K562 (cell line): ENCODE measurements around the gene DNAJB7. TPM values are rescaled to one million over a fixed set of nuclear protein-coding genes. Genes with fewer than 3 reads are reported as not detected.

ENCODE experiments used
- BDP1 ChIP-seq: IDR thresholded peaks from 3 replicates; pipeline ENCODE4 v1.6.1; 2011; ENCODE audit not compliant: insufficient read length, insufficient read depth
- BHLHE40 ChIP-seq: IDR thresholded peaks from 2 replicates; pipeline ENCODE4 v1.6.1; 2011; ENCODE audit warnings: low read length, improper control_type of control experiment
- BRCA1 ChIP-seq, 2 experiments: fragments of 450-650 bp in 1 of 2; sonication (generic) in 1 of 2; formaldehyde crosslinking in 1 of 2; IDR thresholded peaks; 2 replicates each; pipeline versions ENCODE4 v1.5.0 to v1.6.1; 2017 to 2020; ENCODE audit warnings: mild to moderate bottlenecking in 1 of 2, missing genetic modification reagents in 1 of 2
- DACH1 ChIP-seq: fragments of 450-650 bp; IDR thresholded peaks from 2 replicates; pipeline ENCODE4 v1.6.1; 2018; ENCODE audit not compliant: partially characterized antibody
- ETV1 ChIP-seq: fragments of 450-650 bp; conservative IDR thresholded peaks from 2 replicates; pipeline ENCODE4 v1.6.1; 2016; ENCODE audit warnings: missing genetic modification characterization, control low read depth, low read depth, missing compliant biosample characterization
- GABPB1 ChIP-seq: sonication (generic); formaldehyde crosslinking; IDR thresholded peaks from 2 replicates; pipeline ENCODE4 v1.8.0; 2022; ENCODE audit warnings: mild to moderate bottlenecking, missing genetic modification reagents
- GTF2E2 ChIP-seq: fragments of 200-800 bp; sonication (Bioruptor generic); IDR thresholded peaks from 2 replicates; pipeline ENCODE4 v1.6.1; 2016; ENCODE audit warnings: missing genetic modification characterization, missing compliant biosample characterization
- MLLT1 ChIP-seq, 2 experiments: fragments of 450-650 bp; IDR thresholded peaks; 2 replicates each; pipeline ENCODE4 v1.6.1; 2016
- NFYB ChIP-seq: IDR thresholded peaks from 2 replicates; pipeline ENCODE4 v1.6.1; 2011; ENCODE audit warnings: mild to moderate bottlenecking, moderate library complexity; ENCODE audit not compliant: insufficient read length; ENCODE audit errors: extremely low read depth
- PATZ1 ChIP-seq: fragments of 250-450 bp; sonication (Bioruptor Pico); IDR thresholded peaks from 2 replicates; pipeline ENCODE4 v1.5.0; 2020; ENCODE audit warnings: mild to moderate bottlenecking, borderline replicate concordance
- PCBP2 ChIP-seq: fragments of 200-400 bp; formaldehyde crosslinking; IDR thresholded peaks from 2 replicates; pipeline ENCODE4 v1.6.1; 2018; ENCODE audit warnings: low read length, low read depth, mild to moderate bottlenecking, moderate library complexity; ENCODE audit not compliant: poor library complexity, severe bottlenecking
- RNF219 ChIP-seq: fragments of 250-450 bp; sonication (Bioruptor Pico); IDR thresholded peaks from 2 replicates; pipeline ENCODE4 v1.5.0; 2022; ENCODE audit warnings: mild to moderate bottlenecking
- RUNX1 ChIP-seq: sonication (generic); IDR thresholded peaks from 2 replicates; pipeline ENCODE4 v1.6.1; 2016; ENCODE audit warnings: antibody characterized with exemption, low read depth
- ZBTB9 ChIP-seq: fragments of 450-650 bp; formaldehyde crosslinking; IDR thresholded peaks from 2 replicates; pipeline ENCODE4 v1.4.0; 2020; ENCODE audit warnings: mild to moderate bottlenecking, moderate library complexity
- ZKSCAN1 ChIP-seq: fragments of 150-350 bp; IDR thresholded peaks from 2 replicates; pipeline ENCODE4 v1.6.1; 2016; ENCODE audit warnings: low read depth, low read length
- ZNF253 ChIP-seq: fragments of 250-450 bp; sonication (Bioruptor Pico); conservative IDR thresholded peaks from 2 replicates; pipeline ENCODE4 v1.6.1; 2021; ENCODE audit warnings: mild to moderate bottlenecking
- ZNF3 ChIP-seq: fragments of 250-450 bp; sonication (Bioruptor Pico); IDR thresholded peaks from 2 replicates; pipeline ENCODE4 v1.5.0; 2021; ENCODE audit warnings: mild to moderate bottlenecking, moderate library complexity
- ZNF57 ChIP-seq: fragments of 450-650 bp; formaldehyde crosslinking; IDR thresholded peaks from 2 replicates; pipeline ENCODE4 v1.4.0; 2020; ENCODE audit warnings: mild to moderate bottlenecking, moderate library complexity
- polyA plus RNA-seq, 8 experiments: library from polyadenylated mRNA; depleted of rRNA in 4 of 8; stranded (reverse) in 5 of 8; unstranded in 3 of 8; fragments of >200 nt; fragmentation: Nextera tagmentation in 2 of 8; fragmentation: Illumina TruSeq in 1 of 8; extraction: Ambion mirVana in 2 of 8; extraction: Trizol in 1 of 8; gene quantifications; 2 replicates each; pipeline versions ENCODE4 v1.2.1 to v1.2.3, GENCODE V29; 2011 to 2014; ENCODE audit warnings: inconsistent platforms in 1 of 8, missing spikeins in 1 of 8
- total RNA-seq, 7 experiments: library from RNA; depleted of rRNA in 6 of 7; stranded (reverse); fragments of >200 nt in 6 of 7; fragmentation: Illumina TruSeq in 2 of 7; extraction: Trizol in 2 of 7; gene quantifications; 2 replicates each; pipeline versions ENCODE4 v1.2.1 to v1.2.3, GENCODE V29; 2011 to 2021; ENCODE audit warnings: low replicate concordance in 1 of 7

The DNAJB7 gene
- total and polyA plus RNA-seq, 9 of the 15 experiments (the other 6 are each of a cell fraction or from before 2014, with no cell fraction given), result 0.13 to 0.21 TPM; not detected in 7

GRCh38 chr22:40813912-40814315 is 48.0 kb downstream of the DNAJB7 start (continued):
- TF ChIP-seq BDP1 (no peak), NFYB (no peak), BHLHE40 (peak; percentile 48), ZNF57 (CRISPR knock-in tag) (peak; percentile 96), BRCA1 (IDR thresholded peaks at IDR 0.05) (no peak), BRCA1 (CRISPR knock-in tag; IDR thresholded peaks at IDR 0.05) (no peak), GABPB1 (CRISPR knock-in tag) (no peak), ETV1 (tag) (peak; percentile 98), PATZ1 (CRISPR knock-in tag) (peak; percentile 97), MLLT1 (IDR thresholded peaks at IDR 0.05) (peak in 1 of 2 experiments; percentile 51; a peak in 1 of 4 replicates), ZNF253 (CRISPR knock-in tag) (peak; percentile 89), RUNX1 (no peak), ZKSCAN1 (no peak), GTF2E2 (tag) (peak; percentile 95; the same call in 1 of the 2 replicates), PCBP2 (no peak), RNF219 (CRISPR knock-in tag) (peak; percentile 91), DACH1 (no peak), ZBTB9 (CRISPR knock-in tag) (peak; percentile 100), ZNF3 (CRISPR knock-in tag) (peak; percentile 58; the same call in 1 of the 2 replicates)
